Fibroblast of the aortic adventitia (primary cell): ENCODE results near the gene SHISA9. TPM values are rescaled to one million over a fixed set of nuclear protein-coding genes. Genes with fewer than 3 reads are reported as not detected.

Source experiments
- DNase-seq: peaks from one replicate; pipeline ENCODE4 v3.0.0-alpha.2; 2010; ENCODE audit warnings: low read depth
- H3K4me3 ChIP-seq: 2 replicates; pipeline ENCODE4 v1.5.1; 2011; ENCODE audit warnings: low read depth, mild to moderate bottlenecking, control low read depth, low read length, moderate library complexity
- CTCF ChIP-seq: IDR thresholded peaks from 2 replicates; pipeline ENCODE4 v1.5.1; 2011; ENCODE audit warnings: mild to moderate bottlenecking, low read length, control low read depth, inconsistent platforms; ENCODE audit not compliant: insufficient read depth
- total RNA-seq: library from RNA; depleted of rRNA; stranded (reverse); fragments of >200 nt; gene quantifications from 2 replicates; pipeline ENCODE4 v1.2.3, GENCODE V29; 2012; ENCODE audit warnings: low replicate concordance

The SHISA9 gene
- total RNA-seq, 1 donor = not detected

GRCh38 chr16:13076878-13077277 is 175.5 kb downstream of the SHISA9 start:
- no peak for TF ChIP-seq CTCF
- H3K4me3 ChIP-seq = no peak overlapping the region
- no peak for DNase-seq

- no peak for TF ChIP-seq CTCF
- no peak overlapping the region for H3K4me3 ChIP-seq
- DNase-seq = no peak
Observed at GRCh38 chr16:13077816-13078215, 176.4 kb downstream of the SHISA9 start.

GRCh38 chr16:13080531-13080930 is 179.1 kb downstream of the SHISA9 start:
- H3K4me3 ChIP-seq = no peak overlapping the region
- TF ChIP-seq CTCF = no peak
- no peak for DNase-seq

GRCh38 chr16:13081825-13082331 is 180.5 kb downstream of the SHISA9 start:
- no peak overlapping the region for H3K4me3 ChIP-seq
- DNase-seq = no peak
- no peak for TF ChIP-seq CTCF

- TF ChIP-seq CTCF = no peak
Observed at GRCh38 chr16:13083681-13084080, 182.3 kb downstream of the SHISA9 start.

GRCh38 chr16:13084331-13084730 is 182.9 kb downstream of the SHISA9 start:
- TF ChIP-seq CTCF = no peak
- H3K4me3 ChIP-seq = no peak overlapping the region
- no peak for DNase-seq

More at GRCh38 chr16:13083681-13084080, 182.3 kb downstream of the SHISA9 start:
- no peak for DNase-seq
- no peak overlapping the region for H3K4me3 ChIP-seq

GRCh38 chr16:13093661-13094060 is 192.3 kb downstream of the SHISA9 start:
- no peak overlapping the region for H3K4me3 ChIP-seq
- TF ChIP-seq CTCF = no peak
- no peak for DNase-seq
